ENCODE results near the gene TMEM229A. TPM values are rescaled to one million over a fixed set of nuclear protein-coding genes. Genes with fewer than 3 reads are reported as not detected.
"Not testable (repeated sequence)": the region's sequence is repeated elsewhere in the genome, so short reads cannot be mapped to it uniquely, and the experiment has no call there.

TMEM229A gene
- total RNA-seq, 1 donor from 2014 or later, result not detected

GRCh38 chr7:124030964-124031363 is 1.9 kb downstream of the TMEM229A start:
- Mint-ChIP-seq H3K4me3 (ENCODE audit: unreplicated experiment) (no peak overlapping the region), H3K9me3 (ENCODE audit: unreplicated experiment) (peaks cover 4% of the 10 kb centered on the region), H3K4me1 (ENCODE audit: low read depth, unreplicated experiment) (peaks cover 1% of the 10 kb centered on the region), H3K27me3 (ENCODE audit: unreplicated experiment) (peaks cover 14% of the 10 kb centered on the region), H3K36me3 (ENCODE audit: unreplicated experiment) (no peaks in the 10 kb centered on the region), H3K27ac (ENCODE audit: unreplicated experiment) (no peak overlapping the region)
- TF ChIP-seq, protein P1, sequence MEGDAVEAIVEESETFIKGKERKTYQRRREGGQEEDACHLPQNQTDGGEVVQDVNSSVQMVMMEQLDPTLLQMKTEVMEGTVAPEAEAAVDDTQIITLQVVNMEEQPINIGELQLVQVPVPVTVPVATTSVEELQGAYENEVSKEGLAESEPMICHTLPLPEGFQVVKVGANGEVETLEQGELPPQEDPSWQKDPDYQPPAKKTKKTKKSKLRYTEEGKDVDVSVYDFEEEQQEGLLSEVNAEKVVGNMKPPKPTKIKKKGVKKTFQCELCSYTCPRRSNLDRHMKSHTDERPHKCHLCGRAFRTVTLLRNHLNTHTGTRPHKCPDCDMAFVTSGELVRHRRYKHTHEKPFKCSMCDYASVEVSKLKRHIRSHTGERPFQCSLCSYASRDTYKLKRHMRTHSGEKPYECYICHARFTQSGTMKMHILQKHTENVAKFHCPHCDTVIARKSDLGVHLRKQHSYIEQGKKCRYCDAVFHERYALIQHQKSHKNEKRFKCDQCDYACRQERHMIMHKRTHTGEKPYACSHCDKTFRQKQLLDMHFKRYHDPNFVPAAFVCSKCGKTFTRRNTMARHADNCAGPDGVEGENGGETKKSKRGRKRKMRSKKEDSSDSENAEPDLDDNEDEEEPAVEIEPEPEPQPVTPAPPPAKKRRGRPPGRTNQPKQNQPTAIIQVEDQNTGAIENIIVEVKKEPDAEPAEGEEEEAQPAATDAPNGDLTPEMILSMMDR (IDR thresholded peaks at IDR 0.05; ENCODE audit: partially characterized antibody, unreplicated experiment), result no peak
- no peak for DNase-seq

DNA sequence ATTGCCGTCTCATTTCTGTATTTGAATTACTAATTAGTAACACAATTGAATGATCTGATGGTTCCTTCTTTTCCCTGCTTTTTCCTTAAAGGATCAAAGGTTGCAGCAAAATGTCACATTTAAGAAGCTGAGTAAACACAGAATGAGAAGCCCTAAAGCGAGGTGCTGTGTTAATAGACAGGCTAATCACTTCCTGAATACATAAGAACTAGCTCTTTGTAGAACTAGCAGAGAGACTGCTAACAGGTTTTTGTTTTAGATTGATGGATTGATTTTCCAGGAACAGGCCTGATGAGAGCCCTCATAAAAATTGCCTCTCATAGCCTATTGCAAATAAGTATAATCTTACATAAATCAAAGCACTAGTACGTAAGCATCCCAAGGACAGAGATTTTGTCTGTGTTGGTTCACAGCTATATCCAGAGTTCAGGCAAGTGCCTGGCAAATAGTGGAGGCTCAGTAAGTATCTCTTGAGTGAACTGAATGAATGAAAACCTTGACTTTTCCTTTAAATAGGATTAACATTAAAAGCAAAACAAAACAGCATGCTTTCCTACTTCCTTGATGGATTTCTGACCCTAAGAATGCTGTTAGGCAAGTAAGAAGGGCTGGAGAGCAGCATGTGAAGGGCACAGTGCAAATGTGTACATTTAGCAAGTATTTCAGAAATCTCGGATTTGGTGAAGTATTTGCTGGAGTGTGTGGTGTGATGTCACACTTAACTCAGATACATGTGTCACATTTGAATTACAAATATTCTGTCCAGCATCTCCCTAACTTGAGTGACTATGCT is 3.3 kb downstream of the TMEM229A start:
- Mint-ChIP-seq H3K27me3 (ENCODE audit: unreplicated experiment) (peaks cover 14% of the 10 kb centered on the region), H3K4me1 (ENCODE audit: low read depth, unreplicated experiment) (peaks cover 1% of the 10 kb centered on the region), H3K36me3 (ENCODE audit: unreplicated experiment) (no peaks in the 10 kb centered on the region), H3K4me3 (ENCODE audit: unreplicated experiment) (no peak overlapping the region), H3K9me3 (ENCODE audit: unreplicated experiment) (peaks cover 4% of the 10 kb centered on the region), H3K27ac (ENCODE audit: unreplicated experiment) (no peak overlapping the region)
- no peak for DNase-seq
- TF ChIP-seq, protein P1 (IDR thresholded peaks at IDR 0.05; ENCODE audit: partially characterized antibody, unreplicated experiment), result no peak

- TF ChIP-seq, protein P1 (IDR thresholded peaks at IDR 0.05; ENCODE audit: partially characterized antibody, unreplicated experiment), result no peak
- Mint-ChIP-seq H3K9me3 (ENCODE audit: unreplicated experiment) (peaks cover 4% of the 10 kb centered on the region), H3K27ac (ENCODE audit: unreplicated experiment) (no peak overlapping the region), H3K4me1 (ENCODE audit: low read depth, unreplicated experiment) (peaks cover 1% of the 10 kb centered on the region), H3K4me3 (ENCODE audit: unreplicated experiment) (no peak overlapping the region), H3K27me3 (ENCODE audit: unreplicated experiment) (peaks cover 4% of the 10 kb centered on the region), H3K36me3 (ENCODE audit: unreplicated experiment) (no peaks in the 10 kb centered on the region)
- no peak for DNase-seq
Observed at GRCh38 chr7:124027236-124027635, 5.6 kb downstream of the TMEM229A start.

- H3K9me3 Mint-ChIP-seq (ENCODE audit: unreplicated experiment); DNase-seq; H3K4me1 Mint-ChIP-seq (ENCODE audit: low read depth, unreplicated experiment); H3K27me3 Mint-ChIP-seq (ENCODE audit: unreplicated experiment); H3K4me3 Mint-ChIP-seq (ENCODE audit: unreplicated experiment); H3K36me3 Mint-ChIP-seq (ENCODE audit: unreplicated experiment); H3K27ac Mint-ChIP-seq (ENCODE audit: unreplicated experiment): not testable (repeated sequence)
Observed at GRCh38 chr7:124024329-124024728, 8.5 kb downstream of the TMEM229A start.

GRCh38 chr7:124022551-124022950 is 10.3 kb downstream of the TMEM229A start:
- no peak for DNase-seq
- no peaks in the 10 kb centered on the region for H3K9me3 Mint-ChIP-seq (ENCODE audit: unreplicated experiment)
- H3K27ac Mint-ChIP-seq (ENCODE audit: unreplicated experiment), result no peak overlapping the region
- H3K36me3 Mint-ChIP-seq (ENCODE audit: unreplicated experiment), result no peaks in the 10 kb centered on the region
- no peaks in the 10 kb centered on the region for H3K4me1 Mint-ChIP-seq (ENCODE audit: low read depth, unreplicated experiment)
- no peak overlapping the region for H3K4me3 Mint-ChIP-seq (ENCODE audit: unreplicated experiment)
- no peaks in the 10 kb centered on the region for H3K27me3 Mint-ChIP-seq (ENCODE audit: unreplicated experiment)
- TF ChIP-seq, protein P1 (IDR thresholded peaks at IDR 0.05; ENCODE audit: partially characterized antibody, unreplicated experiment), result no peak

Data from glutamatergic neuron (in vitro differentiated cells).